ENCODE data around the gene ATOSA.

- TF ChIP-seq, protein P1, sequence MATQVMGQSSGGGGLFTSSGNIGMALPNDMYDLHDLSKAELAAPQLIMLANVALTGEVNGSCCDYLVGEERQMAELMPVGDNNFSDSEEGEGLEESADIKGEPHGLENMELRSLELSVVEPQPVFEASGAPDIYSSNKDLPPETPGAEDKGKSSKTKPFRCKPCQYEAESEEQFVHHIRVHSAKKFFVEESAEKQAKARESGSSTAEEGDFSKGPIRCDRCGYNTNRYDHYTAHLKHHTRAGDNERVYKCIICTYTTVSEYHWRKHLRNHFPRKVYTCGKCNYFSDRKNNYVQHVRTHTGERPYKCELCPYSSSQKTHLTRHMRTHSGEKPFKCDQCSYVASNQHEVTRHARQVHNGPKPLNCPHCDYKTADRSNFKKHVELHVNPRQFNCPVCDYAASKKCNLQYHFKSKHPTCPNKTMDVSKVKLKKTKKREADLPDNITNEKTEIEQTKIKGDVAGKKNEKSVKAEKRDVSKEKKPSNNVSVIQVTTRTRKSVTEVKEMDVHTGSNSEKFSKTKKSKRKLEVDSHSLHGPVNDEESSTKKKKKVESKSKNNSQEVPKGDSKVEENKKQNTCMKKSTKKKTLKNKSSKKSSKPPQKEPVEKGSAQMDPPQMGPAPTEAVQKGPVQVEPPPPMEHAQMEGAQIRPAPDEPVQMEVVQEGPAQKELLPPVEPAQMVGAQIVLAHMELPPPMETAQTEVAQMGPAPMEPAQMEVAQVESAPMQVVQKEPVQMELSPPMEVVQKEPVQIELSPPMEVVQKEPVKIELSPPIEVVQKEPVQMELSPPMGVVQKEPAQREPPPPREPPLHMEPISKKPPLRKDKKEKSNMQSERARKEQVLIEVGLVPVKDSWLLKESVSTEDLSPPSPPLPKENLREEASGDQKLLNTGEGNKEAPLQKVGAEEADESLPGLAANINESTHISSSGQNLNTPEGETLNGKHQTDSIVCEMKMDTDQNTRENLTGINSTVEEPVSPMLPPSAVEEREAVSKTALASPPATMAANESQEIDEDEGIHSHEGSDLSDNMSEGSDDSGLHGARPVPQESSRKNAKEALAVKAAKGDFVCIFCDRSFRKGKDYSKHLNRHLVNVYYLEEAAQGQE (IDR thresholded peaks at IDR 0.05; ENCODE audit: insufficient replicate concordance, low read depth): no peak
- TF ChIP-seq CTCF (IDR thresholded peaks at IDR 0.05; ENCODE audit: insufficient read depth, low read length): no peak
- no peak for TF ChIP-seq POLR2AphosphoS5 (IDR thresholded peaks at IDR 0.05; ENCODE audit: low read depth)
These were observed 30.2 kb upstream of the ATOSA start for GRCh38 chr15:52709187-52709981.
